GM19023 (cell line): ENCODE results near the gene LRRC8A.

Experiments used
- ATAC-seq: cut with Tn5 transposase; IDR thresholded peaks from one replicate; pipeline ENCODE4 v1.9.1; 2021; ENCODE audit warnings: mild to moderate bottlenecking, moderate library complexity; ENCODE audit not compliant: unreplicated experiment

Gene LRRC8A

DNA sequence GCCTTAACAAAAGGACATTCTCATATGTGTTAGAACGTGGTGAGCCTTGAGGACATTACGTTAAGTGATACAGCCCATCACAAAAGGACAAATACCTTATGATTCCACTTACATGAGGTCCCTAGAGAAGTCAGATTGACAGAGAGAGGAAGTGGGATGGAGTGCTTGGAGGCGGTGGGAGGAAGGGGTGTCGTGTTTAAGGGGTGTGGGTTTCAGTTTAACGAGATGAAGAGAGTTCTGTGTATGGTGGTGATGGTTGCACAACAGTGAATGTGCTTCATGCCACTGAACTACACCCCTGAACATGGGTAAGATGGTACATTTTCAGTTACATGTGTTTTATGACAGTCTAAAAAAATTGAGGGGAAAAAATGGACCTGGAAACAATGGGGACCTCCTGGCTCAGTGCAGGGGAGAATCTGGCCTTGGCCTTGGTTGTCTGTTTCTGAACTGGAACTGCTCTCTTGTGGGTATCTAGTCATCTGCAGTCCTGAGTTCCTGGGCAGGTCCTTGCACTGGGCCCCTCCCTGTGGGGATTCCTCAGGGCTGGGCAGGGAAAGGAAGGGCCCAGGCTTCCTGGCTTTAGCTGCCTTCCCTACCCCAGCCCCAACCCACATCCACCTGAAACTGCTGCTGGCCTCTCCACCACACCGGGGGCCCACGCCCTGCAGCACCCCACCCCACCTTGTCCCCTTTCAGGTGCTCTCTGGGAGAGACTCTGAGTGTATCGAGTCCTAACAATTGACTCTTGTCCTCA lies 17.8 kb downstream of the LRRC8A start:
- ATAC-seq, result no peak

DNA sequence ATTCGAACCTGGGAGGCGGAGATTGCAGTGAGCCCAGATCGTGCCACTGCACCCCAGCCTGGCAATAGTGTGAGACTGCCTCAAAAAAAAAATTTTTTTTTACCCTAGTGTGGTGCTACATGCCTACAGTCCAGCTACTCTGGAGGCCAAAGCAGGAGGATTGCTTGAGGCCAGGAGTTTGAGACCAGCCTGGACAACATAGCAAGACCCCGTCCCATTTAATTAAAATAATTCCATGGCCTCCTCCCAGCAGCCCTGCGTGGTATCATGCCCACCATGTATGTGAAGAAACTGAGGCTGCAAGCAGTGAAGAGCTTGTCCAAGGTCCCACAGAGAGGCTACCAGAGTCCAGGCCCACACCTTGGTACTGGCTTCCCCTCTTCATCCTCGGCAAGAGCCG lies 19.4 kb downstream of the LRRC8A start:
- ATAC-seq, result no peak

DNA sequence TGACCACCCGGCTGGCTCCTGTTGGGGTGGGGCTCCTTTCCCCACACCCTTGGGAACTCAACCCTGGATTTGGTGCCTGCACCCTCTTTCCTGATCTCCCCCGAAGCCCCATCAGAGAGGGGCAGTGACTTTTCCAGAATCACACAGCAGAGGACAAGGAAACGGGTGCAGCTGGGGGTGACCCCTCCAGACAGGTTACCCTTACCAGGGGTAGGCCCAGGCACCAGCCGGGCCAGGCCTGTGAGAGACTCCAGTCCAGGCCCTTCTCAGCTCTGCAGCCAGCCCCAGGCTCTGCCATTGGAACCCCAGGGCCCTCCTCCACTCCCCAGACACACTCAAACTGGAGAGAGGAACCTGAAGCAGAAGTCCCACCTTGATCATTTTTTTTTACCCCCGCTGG lies 19.9 kb downstream of the LRRC8A start:
- peak; percentile 23 for ATAC-seq

DNA sequence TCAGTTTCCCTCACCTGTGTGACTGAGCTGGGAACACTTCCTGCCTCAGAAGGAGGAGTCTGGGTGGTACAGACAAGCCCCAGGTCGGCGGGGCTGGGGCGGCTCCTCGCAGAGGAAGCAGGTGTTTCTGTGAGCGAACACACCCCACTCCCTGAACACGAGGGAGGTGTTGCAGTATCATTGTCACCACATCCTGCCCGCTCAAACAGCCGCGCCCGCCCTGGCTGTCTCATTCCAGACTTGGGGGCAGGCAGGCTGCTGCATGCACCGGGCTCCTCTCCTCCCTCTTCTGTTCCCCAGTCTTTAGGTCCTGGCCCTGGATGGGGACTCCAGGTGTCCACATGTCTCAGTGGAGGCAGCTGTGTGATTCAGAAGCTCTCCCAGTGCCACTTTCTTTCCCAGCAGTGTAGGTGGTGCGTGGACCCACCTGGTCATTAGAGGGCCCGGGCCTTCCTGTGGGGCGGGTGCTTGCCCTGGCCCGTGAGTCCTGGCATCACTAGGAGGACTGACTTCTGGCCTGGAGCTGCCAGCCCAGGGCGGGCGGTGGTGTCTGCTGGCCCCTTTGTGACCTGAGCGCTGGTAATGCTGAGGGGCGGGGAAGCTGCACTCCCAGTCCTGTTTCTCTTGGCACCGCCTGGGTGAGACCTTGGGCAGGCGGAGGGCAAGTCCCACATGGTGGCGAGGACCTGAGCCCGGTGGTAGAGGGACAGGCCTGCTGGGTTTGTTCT lies 20.6 kb downstream of the LRRC8A start:
- peak; percentile 74 for ATAC-seq

DNA sequence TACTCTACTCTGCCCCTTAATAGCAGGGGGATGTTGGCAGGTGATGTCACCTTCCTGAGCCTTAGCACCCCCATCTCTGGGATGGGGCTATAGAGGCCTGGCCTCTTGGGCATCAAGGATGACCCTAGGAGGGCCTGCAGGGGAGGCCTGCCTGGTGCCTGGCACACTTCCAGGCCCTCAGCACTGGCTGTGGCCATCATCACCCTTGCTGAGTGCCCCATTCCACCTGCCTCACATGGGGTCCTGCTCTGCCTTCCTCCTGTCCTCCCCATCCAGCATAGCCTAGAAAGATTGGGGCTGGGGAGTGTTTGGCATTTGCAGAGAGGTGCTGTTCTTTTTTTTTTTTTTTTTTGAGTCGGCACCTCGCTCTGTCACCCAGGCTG lies 21.1 kb downstream of the LRRC8A start:
- no peak for ATAC-seq

DNA sequence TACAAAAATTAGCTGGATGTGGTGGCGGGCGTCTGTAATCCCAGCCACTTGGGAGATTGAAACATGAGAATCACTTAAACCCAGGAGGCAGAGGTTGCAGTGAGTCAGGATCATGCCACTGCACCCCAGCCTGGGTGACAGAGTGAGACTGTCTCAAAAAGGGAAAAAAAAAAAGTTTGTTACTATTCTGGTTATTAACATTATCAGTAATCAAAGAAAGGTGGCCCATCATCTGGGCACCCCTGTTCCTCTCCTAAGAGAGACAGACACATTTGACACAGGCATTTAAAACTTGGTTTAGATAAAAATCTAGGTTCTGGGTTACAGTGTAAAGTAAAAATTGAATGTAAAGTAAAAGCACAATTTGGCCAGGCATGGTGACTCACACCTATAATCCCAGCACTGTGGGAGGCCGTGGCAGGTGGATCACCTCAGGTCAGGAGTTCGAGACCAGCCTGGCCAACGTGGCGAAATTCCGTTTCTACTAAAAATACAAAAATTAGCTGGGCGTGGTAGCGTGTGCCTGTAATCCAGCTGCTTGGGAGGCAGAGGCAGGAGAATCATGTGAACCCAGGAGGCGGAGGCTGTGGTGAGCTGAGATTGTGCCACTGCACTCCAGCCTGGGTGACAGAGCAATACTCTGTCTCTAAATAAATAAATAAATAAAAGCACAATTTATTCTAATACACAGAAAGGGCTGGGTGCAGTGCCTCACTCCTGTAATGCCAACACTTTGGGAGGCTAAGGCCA lies 22.1 kb downstream of the LRRC8A start:
- ATAC-seq, result no peak

DNA sequence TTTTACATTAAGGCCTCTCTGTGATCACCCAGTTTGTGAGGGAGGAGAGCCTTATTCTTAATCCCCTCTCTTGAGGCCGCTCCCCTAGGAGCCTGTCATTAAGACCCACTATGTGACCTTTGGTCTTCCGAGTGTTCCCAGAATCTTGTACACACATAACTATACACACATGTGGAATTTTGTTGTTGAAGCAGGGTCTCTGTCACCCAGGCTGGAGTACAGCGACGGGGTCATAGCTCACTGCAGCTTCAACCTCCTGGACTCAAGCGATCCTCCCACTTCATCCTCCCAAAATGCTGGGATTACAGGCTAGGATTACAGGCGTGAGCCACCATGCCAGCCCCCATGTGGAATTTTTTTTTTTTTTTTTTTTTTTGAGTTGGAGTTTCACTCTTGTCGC lies 24.0 kb downstream of the LRRC8A start:
- no peak for ATAC-seq

DNA sequence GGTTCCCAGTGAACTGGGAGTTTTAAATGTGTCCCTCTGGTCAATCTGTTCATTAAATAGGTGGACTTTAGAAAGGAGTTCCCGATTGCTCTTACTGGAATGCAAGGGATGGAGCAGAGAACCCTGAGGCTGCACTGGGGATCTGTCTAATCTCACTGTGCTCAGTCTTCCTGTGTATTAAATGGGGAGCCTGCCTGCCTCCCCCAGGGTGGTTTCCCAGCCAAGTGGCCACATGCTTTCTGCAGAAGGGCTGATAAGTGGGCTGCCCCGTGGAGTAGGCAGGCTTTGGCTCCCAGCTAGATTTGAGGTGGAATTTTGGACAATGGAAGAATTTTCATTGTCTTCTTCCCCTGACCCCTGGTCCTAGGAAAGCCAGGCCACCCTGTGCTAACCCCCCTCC lies 24.8 kb downstream of the LRRC8A start:
- no peak for ATAC-seq

DNA sequence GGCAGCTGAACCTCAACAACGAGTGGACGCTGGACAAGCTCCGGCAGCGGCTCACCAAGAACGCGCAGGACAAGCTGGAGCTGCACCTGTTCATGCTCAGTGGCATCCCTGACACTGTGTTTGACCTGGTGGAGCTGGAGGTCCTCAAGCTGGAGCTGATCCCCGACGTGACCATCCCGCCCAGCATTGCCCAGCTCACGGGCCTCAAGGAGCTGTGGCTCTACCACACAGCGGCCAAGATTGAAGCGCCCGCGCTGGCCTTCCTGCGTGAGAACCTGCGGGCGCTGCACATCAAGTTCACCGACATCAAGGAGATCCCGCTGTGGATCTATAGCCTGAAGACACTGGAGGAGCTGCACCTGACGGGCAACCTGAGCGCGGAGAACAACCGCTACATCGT lies 26.4 kb downstream of the LRRC8A start:
- no peak for ATAC-seq

DNA sequence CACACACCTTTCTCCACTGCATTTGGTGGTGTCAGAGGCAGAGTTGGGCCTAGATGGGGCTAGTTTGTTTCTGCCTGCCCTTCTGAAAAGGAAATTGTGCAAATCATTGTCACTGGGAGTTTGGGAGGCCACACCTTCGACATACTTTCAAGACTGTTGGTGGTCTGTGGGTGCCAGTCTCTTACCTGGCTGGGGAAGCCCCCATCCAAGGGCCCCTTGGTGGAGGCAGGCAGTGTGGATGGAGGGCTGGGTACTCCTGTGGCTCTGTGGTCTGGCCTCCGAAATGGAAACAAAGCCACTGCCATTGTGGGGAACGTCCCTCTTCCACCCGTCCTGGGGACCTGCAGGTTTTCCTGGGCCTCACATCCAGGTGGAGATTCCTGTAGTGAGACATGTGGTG lies 27.9 kb downstream of the LRRC8A start:
- no peak for ATAC-seq

DNA sequence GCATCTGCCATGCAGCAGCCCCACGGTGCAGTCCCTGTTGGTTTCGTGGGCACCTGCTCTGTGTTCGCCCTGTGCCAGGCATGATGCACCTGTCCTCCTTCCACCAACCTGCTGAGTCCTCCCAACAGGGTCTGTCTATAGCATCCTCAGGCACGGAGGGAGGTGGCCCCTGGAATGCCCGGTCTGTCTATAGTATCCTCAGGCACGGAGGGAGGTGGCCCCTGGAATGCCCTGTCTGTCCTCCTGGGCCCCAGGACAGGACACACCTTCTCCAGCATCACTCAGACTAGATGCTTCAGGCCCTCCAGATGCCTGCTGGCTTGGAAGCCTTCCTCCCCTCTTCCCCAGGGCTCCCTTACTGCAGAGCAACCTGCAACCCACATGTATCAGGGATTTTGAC lies 29.0 kb downstream of the LRRC8A start:
- ATAC-seq, result no peak

DNA sequence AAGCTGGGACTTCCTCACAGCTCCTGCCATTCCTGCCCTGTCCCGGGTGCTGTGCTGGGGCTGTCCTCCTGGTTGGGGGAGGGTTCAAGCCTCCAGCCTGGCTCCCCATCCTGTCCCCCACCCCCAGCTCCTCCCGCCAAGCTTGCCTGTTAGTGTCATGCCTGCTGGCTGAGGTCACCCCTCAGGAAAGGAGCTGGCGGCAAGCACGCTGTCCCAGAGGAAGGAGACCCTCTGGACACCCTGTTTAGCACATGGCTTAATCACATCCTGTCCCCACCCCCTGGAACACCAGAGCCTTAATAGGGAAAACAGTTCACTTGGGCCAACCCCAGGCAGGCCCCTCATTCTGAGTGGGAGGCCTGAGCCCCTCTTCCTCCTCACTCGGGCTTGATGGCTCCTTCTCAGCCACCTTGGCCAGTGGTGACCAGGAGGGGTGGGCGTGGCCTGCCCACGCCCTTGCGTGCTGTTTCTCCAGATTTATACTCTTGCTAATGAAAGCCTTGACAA lies 29.6 kb downstream of the LRRC8A start:
- ATAC-seq, result no peak

DNA sequence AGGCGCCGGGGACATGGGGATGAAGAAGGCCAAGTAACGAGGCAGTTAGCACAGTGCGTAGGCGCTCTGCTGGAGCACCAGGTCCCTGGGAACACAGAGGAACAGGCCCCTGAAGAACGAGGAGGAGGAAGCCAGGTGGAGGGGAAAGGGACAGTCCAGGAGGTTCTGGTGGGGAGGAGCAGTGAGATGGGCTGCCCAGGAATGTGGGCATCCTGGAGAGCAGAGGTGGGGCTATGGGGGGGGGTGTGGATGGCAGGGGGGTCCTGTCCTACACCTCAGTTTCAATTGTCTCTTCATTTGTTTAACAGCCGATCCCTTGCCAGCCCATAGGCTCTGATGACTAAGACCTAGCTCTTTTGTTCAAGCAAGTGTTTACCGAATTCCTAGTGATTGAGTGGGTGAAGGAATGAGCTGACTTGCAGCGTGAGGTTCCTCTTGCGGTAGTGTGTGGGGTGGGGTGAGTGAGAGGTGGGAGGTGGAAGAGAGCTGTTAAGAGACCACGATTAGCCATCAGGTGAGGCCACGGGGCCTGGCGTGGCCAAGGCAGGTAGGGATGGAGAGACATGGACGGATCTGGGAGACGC lies 30.4 kb downstream of the LRRC8A start:
- no peak for ATAC-seq

DNA sequence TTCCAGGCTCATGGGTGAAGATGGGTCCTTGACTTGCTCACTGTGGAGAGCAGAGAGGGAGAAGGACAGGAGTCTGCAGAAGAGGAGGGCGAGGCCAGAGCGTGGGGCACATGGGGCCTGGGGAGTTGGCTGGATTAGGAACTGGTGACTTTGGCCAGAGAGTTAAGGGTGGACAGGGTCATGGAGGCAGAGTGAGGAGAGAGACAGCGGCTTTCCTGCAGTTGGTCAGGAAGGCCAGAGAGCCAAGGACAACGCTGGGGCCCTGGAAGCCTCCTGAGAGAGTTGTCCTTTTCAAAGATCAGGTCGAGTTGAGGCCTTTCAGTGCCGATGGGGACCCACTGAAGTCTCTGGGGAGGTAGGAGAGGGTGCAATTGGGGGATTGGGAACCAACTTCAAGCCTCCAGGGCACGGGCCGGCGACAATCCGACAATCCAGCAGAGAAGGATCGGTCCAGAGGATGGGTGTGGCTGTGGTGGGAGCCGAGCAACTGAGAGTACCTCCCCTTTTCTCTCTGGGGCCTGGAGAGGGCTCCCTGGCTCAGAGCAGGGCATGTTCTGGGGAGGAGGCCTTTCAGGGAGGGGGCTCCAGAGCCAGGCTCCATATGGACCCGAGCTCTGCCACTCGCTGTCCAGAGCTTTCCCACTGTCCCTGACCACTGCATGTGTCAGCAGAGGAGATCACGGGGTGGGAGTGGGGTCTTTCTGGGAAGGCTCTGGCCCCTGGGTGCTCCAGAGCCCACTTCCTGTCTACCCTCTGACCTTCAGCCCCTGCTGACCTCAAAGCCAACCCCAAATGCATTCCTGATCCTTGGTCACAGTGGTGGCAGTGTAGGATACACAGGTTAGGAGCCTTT lies 31.3 kb downstream of the LRRC8A start:
- no peak for ATAC-seq

DNA sequence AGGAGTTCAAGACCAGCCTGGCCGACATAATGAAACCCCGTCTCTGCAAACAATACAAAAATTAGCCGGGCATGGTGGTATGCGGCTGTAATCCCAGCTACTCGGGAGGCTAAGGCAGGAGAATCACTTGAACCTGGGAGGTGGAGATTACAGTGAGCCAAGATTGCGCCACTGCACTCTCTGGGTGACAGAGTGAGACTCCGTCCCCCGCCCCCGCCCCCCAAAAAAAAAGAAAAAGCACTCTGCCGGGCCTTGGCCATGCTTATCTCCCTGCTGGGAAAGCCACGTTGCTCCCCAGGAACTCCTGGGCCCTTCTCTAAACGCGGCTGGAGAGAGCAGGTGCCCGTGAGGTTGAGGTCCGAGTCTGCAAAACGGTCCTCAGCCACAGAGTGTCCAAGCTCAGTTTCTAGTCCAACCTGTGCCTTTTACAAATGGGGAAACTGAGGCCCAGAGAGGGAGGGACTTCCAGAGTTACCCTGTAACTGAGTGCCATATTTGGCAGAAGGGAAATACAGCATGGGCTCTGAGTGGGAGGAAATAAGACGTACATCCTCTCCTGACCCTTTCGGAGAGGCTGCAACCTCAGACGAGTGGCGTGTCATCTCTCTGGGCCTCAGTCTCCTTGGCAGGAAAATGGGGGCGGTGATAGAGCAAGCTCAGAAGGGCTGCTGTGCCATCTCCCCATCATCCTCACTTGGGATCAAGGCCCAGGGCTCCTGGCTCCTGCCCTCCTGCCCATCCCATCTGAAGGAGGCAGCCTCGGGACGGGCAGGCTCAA lies 32.3 kb downstream of the LRRC8A start:
- ATAC-seq, result no peak

DNA sequence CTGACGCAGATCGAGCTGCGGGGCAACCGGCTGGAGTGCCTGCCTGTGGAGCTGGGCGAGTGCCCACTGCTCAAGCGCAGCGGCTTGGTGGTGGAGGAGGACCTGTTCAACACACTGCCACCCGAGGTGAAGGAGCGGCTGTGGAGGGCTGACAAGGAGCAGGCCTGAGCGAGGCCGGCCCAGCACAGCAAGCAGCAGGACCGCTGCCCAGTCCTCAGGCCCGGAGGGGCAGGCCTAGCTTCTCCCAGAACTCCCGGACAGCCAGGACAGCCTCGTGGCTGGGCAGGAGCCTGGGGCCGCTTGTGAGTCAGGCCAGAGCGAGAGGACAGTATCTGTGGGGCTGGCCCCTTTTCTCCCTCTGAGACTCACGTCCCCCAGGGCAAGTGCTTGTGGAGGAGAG lies 34.3 kb downstream of the LRRC8A start:
- no peak for ATAC-seq

DNA sequence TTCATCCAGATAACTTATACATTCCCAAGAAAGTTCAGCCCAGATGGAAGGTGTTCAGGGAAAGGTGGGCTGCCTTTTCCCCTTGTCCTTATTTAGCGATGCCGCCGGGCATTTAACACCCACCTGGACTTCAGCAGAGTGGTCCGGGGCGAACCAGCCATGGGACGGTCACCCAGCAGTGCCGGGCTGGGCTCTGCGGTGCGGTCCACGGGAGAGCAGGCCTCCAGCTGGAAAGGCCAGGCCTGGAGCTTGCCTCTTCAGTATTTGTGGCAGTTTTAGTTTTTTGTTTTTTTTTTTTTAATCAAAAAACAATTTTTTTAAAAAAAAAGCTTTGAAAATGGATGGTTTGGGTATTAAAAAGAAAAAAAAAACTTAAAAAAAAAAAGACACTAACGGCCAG lies 34.8 kb downstream of the LRRC8A start:
- no peak for ATAC-seq

DNA sequence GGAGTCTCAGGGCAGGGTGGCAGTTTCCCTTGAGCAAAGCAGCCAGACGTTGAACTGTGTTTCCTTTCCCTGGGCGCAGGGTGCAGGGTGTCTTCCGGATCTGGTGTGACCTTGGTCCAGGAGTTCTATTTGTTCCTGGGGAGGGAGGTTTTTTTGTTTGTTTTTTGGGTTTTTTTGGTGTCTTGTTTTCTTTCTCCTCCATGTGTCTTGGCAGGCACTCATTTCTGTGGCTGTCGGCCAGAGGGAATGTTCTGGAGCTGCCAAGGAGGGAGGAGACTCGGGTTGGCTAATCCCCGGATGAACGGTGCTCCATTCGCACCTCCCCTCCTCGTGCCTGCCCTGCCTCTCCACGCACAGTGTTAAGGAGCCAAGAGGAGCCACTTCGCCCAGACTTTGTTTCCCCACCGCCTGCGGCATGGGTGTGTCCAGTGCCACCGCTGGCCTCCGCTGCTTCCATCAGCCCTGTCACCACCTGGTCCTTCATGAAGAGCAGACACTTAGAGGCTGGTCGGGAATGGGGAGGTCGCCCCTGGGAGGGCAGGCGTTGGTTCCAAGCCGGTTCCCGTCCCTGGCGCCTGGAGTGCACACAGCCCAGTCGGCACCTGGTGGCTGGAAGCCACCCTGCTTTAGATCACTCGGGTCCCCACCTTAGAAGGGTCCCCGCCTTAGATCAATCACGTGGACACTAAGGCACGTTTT lies 35.4 kb downstream of the LRRC8A start:
- no peak for ATAC-seq

DNA sequence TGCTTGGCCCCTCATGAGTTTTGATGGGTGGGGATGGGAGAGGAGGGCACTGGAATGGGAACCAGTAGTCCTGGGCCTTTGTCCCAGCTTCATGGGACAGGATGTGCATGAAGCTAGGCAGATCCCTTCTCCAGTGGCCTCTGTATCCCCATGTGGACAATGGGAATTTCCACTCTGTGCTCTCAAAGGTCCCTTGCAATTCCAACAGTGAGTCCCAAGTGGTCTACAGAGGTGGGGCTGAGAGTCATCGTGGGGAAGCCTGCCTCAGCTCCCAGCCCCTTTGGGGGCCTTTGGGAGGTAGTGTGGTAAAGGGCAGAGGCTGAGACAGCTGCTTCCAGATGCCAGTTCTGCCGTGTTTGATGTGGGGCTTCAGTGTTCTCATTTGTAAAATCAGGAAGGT lies 37.0 kb downstream of the LRRC8A start:
- no peak for ATAC-seq
